GM21825 (cell line): ENCODE data around the gene DIP2C.
"Not testable (repeated sequence)": the region's sequence is repeated elsewhere in the genome, so short reads cannot be mapped to it uniquely, and the experiment has no call there.

Experiments used
- ATAC-seq: cut with Tn5 transposase; IDR thresholded peaks from one replicate; pipeline ENCODE4 v1.9.1; 2021; ENCODE audit warnings: mild to moderate bottlenecking, moderate library complexity; ENCODE audit not compliant: unreplicated experiment

DIP2C gene

DNA sequence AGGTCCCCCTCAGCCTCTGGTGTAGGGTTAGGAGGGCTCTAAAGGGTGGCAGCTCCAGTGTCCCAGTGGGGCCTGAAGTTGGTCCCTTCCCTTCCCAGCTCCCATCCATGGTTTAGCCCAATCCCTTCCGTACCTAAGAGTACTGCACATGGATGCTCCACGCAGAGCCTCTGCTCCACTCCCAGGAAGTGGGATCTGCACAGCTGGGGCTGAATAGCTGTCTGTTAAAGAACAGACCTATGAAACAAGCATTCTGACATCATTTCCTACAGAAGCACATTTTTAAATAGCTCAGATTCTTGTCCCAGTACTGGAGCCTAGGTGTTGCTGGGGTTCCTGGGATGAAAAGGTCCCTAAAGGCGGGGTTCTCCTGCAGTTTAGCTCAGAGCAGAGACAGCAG lies 418.3 kb downstream of the DIP2C start:
- ATAC-seq, result no peak

DNA sequence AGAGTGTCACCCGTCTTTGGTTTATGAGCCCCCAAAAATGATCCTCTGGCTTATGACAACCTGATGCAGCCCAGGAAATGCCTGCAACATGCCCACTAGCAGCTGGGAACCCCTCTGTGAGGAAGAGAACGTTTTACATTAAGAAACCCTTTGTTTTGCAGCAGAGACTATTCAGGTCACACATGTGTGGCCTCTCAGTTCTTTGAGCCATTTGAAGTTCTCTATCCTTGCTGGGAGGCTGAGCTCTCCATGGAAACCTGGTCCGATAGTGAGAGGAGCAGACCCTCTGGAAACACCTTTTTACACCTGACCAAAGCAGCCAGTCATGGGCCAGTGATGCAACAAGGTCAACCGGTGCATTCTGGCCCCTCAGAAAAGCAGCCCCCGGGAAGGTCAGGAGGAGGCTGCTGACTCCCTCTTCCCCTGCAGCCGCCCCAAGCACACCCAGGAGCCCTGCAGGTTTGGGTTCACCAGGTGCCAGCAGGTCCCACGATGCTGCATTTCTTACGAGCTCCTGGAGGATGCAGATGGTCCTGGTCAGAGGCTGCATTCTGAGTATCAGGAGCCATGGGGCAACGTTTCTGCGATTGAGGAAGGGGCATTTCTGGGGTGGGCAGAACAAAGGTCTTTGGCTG lies 419.9 kb downstream of the DIP2C start:
- no peak for ATAC-seq

DNA sequence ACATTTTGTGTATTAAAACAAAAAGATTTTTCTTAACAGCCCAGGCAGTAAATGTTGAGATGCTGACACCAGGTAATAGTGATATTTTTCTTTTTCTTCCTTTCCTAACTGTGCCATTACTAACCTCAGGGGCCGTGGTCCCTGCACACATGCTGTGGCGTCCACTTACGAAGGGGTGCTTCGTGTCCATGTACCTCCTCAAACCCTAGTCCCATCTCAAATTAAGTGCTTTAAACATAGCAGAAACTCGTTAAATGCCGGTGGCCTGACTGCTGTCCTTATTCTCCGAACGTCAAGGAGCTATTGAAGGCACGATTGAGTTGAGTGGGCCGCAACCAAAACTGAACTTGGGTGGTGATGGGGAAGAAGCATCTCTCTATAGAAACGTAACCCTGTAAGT lies 421.8 kb downstream of the DIP2C start:
- ATAC-seq, result no peak

DNA sequence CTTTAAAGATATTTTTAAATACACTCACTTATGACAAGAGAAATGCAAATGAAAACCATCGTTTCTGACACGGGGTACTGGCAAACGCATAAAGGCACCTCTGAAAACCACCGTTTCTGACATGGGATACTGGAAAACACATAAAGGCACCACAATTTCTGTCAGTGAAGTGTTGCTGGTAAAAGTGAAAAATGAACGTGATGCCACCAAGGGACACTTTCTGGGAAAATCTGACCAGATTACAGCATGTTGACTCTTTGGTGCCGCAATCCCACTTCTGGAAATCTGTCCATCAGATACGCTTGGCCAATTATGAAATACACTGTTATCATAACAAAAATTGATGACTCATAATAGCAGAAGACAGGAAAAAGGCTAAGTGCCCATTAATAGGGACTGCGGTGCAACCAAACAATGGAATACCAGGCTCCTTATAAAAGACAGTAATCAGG lies 422.5 kb downstream of the DIP2C start:
- no peak for ATAC-seq

DNA sequence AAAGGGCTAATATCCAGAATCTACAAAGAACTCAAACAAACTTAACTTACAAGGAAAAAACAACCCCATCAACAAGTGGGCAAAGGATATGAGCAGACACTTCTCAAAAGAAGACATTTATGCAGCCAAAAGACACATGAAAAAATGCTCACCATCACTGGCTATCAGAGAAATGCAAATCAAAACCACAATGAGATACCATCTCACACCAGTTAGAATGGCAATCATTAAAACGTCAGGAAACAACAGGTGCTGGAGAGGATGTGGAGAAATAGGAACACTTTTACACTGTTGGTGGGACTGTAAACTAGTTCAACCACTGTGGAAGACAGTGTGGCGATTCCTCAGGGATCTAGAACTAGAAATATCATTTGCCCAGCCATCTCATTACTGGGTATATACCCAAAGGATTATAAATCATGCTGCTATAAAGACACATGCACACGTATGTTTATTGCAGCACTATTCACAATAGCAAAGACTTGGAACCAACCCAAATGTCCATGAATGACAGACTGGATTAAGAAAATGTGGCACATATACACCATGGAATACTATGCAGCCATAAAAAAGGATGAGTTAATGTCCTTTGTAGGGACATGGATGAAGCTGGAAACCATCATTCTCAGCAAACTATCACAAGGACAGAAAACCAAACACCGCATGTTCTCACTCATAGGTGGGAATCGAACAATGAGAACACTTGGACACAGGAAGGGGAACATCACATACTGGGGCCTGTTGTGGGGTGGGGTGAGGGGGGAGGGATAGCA lies 423.5 kb downstream of the DIP2C start:
- ATAC-seq, result not testable (repeated sequence)

DNA sequence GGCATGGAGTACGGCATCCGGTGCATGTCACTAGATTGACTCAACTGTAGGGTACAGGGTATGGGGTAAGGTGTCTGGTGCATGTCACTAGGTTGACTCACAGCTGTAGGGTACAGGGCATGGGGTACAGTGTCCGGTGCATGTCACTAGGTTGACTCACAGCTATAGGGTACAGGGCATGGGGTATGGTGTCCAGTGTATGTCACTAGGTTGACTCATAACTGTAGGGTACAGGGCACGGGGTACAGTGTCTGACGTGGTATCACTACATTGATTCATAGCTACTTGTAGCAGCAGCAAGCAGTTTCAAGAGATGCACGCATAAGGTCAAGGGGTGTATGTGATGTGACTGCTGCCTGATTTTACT lies 424.4 kb downstream of the DIP2C start:
- ATAC-seq, result not testable (repeated sequence)

DNA sequence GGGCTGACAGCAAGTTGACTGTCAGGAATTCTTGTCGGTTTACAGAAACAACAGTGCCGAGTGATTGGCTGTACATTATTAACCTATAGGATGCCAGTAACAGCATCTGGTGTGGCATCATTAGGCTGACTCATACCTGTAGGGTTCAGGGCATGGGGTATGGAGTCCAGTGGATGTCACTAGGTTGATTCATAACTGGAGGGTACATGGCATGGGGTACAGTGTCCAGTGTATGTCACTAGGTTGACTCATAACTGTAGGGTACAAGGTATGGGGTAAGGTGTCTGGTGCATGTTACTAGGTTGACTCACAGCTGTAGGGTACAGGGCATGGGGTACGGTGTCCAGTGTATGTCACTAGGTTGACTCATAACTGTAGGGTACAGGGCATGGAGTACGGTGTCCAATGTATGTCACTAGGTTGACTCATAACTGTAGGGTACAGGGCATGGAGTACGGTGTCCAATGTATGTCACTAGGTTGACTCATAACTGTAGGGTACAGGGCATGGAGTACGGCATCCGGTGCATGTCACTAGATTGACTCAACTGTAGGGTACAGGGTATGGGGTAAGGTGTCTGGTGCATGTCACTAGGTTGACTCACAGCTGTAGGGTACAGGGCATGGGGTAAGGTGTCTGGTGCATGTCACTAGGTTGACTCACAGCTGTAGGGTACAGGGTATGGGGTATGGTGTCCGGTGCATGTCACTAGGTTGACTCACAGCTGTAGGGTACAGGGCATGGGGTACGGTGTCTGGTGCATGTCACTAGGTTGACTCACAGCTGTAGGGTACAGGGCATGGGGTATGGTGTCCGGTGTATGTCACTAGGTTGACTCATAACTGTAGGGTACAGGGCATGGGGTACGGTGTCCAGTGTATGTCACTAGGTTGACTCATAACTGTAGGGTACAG lies 425.1 kb downstream of the DIP2C start:
- not testable (repeated sequence) for ATAC-seq

DNA sequence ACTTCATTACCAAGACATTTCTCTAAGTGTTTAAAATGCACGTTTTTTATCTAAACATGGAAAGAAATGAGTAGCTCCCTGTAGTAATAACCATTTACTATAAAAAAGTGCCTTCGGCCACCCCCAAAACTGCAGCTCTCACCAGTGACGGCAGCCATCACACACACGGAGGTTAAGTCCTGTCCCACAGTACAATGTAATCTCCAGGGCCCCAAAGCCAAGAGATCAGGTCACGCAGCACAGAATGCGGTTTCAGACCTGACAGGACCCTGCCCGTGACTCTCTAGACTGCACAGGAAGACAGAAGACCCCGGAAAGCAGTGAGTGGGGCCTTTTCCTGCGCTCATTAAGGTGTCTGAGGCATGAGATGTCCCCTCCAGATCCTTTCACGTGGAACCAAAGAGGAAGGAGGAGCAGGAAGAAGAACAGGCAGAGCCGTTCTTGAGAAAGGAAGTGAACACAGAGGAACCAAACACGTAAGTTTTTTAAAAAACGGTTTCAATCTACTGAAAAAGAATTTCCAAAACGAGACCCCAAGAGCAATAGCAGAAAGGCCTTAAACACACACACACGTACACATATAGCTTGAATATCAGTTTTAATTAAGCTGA lies 428.5 kb downstream of the DIP2C start:
- no peak for ATAC-seq

DNA sequence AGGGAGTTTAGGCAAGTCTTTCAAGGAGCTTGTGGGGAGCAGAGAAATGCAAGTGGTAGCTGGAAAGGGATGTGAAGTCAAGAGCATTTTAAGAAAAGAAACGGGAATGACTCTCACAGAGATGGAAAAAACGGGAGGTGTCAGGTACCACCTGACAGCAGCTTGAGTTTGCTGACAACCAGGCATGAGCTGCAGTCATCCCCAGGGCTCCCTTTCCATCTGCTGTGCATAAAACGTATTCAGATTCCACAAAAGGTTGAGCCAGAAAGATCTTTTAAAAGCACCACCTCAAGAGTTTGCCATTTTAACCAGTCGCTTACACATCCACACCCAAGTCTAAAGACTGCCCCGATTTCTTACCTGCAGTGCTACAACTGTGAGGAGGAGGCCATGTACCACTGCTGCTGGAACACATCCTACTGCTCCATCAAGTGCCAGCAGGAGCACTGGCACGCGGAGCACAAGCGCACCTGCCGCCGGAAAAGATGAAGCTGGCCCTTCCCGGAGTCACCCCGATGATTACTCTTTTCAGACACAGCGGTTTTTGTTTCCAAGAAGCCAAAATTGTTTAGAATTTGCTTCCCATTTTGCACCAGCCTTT lies 437.4 kb downstream of the DIP2C start:
- no peak for ATAC-seq

DNA sequence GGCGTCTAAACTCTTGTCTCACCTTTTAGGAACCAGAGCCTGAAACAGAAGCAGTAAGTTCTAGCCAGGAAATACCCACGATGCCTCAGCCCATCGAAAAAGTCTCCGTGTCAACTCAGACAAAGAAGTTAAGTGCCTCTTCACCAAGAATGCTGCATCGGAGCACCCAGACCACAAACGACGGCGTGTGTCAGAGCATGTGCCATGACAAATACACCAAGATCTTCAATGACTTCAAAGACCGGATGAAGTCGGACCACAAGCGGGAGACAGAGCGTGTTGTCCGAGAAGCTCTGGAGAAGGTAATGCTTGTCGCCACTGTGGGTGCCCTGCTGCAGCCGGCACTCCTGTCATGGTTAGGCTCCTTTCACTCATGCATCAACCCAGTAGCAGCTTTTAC lies 441.2 kb downstream of the DIP2C start:
- ATAC-seq, result no peak

DNA sequence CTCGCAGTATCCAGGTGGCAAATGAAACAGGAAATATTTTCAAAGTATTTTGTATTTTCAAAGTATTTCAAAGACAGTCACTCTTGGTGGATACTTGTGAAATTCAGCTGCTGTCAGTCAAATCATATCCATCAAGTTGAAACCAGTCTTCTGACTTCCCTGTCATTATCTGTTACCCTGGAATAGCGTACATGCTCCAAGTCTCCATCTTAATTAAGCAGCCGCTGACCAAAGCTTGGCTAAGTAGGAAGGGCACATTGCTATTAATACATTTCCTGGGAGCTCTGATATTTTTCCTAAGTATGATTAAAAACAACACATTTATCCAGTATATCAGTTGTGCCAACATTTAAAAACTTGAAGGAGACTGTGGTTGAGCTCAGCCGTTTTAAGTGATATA lies 442.0 kb downstream of the DIP2C start:
- ATAC-seq, result no peak

DNA sequence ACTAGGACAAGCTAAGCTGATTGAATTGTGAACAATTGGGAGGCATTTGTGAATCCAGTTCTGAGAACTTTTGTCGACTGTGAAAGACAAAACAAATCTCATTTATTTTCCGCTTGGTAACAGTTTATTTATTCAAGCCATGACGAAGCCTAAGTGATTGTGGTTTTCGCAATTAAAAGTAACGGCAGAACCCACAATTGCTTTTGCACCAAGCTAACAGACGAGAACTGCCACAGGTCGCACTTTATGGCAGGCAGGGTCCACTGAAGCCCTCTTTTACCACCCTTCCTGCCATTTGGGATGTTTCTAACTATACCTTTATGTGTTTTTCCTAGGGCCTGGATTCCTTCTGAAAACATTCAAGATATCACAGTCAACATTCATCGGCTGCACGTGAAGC lies 443.0 kb downstream of the DIP2C start:
- no peak for ATAC-seq

DNA sequence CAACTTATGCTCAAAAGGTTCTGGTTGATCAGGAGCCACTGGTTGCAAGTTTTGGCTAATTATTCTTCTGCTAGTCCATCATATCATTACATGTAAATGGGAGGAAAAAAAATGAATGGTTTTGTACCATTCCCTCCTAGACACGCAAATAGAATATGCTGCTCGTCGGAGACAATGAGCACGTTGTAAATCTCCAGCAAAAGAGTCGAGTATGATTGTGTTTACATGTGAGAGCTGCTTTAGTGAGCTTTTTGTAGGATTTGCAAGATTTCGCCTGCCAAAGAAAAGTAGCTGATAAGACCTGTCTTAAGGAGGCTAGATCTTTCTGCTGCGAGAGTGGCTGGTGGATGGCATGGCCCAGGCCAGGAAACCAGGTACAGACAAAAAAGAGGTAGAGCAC lies 445.2 kb downstream of the DIP2C start:
- no peak for ATAC-seq

DNA sequence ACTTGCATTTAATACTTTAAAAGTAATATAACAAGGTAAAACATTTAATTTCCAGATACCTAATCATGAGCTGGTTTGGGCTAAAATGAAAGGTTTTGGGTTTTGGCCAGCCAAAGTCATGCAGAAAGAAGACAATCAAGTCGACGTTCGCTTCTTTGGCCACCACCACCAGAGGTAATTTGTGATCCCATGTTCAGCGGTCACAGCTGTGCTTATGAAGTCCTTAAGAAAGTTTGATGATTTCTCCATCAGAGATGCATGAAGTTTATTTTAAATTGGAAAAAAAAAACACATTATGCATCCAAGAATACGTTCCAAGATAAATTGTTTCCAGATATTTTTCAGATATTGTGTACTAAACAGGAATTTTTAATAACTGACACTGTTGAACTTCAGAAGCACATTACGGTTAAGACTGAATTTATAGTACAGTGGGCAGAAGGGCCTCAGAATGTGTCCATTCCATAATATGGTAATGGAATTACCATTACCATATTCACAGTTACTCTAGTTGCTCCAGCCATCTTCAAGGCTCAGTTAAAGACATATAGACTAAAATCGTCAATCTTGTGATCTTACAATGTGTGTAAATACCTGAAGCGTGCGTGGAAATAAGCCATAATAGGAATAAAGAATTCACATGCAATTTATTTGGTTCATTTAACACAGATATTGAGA lies 447.4 kb downstream of the DIP2C start:
- no peak for ATAC-seq

DNA sequence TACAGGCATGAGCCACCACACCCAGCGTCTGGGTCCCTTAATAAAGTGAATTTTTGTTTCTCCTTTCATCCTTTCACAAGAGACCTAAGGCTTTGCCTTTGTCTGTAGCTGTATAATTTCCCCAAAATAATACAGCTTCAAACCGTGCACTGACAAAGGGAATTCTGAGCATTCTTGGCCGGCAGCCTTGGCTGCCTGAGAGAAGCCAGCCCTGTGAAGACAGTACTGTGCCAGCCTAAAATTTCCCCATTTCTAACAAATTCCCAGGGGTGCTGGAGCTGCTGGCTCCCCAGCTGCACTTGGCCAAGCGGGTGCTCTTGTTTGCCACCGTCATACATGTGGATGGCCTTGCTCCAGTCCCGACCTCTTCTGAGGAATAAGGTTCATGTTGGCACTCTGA lies 448.0 kb downstream of the DIP2C start:
- ATAC-seq, result no peak

DNA sequence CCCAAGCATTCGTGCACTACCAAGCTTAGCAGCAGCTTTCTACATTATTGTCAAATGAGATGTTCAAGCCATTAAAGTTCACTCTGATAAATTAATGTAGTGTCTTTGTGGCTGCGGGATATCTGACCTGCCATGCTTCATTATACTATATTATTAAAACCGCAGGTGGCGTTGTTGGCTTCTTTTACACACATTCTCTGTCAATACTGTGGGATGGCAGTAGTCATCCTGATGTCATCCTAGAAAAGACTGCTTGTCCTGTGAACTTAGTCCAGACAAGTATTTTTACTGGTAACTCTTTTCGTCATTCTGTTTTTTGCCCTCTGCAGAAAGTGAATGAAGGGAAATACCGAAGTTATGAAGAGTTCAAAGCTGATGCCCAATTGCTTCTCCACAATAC lies 450.4 kb downstream of the DIP2C start:
- ATAC-seq, result no peak

DNA sequence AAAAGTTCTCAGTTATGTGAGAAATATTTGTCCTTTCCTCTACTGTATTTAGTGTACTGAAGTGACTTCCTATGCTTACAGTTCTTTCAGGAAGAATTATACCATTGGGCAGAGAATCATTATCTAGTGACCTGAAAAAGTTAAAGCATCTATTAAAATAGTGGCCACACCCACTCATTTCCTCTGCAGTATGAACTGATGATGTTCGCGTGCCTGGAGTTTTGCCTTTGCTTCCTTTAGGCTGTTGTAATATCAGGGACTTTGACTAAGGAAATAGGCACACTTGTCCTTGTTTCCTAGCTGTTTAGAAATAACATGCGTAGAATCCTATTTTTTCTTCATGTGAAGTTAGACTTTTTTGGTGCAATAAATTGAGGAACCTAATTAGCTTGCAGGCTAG lies 453.6 kb downstream of the DIP2C start:
- no peak for ATAC-seq

DNA sequence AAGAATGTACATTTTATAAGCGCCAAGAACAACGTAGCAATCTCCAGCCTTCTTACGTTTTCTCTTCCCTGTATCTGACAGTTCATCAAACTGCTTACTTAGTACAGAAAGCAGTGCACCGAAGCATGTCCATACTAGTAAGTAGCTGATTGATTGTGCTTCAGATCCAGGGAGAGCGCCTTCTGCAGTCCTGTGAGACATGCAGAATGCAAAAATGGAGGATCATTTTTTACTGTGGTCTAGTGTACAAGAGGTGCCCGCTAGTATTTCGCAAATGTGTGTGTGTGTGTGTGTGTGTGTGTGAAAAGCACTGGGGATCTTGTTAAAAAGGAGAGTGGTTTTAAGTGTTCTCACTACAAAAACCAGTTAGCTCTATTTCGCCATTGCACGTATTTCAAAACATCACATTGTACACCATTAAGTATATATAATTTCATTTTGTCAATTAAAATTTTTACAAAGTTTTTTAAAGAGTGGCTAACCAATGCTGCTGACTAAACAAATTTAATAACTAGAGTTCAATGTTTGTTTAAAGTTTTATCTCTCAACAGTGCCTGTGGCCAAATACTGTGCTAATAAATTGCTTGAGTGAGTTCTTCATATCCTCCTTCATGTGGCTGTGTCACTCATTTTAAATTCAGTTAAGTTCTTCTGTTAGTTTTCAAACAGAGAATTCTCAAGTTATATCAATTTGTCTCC lies 454.6 kb downstream of the DIP2C start:
- ATAC-seq, result no peak

DNA sequence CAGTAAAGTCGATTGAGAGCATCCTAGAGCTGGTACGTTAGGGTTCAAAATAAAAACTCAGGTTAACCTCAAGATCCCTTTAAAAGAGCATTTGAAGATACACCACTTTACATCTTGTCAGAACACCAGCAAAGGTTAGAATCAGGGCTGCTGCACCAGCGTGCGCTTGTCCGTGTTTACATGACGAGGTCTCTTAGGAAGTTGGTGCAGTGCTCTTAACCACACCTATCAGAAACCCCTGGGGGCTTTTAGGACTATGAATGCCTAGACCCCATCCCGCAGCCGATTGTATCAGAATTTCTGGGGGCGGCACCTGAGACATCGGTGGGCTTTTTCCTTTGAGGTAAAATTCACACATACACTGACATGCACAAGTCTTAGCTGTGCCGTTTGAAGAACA lies 456.6 kb downstream of the DIP2C start:
- ATAC-seq, result no peak

DNA sequence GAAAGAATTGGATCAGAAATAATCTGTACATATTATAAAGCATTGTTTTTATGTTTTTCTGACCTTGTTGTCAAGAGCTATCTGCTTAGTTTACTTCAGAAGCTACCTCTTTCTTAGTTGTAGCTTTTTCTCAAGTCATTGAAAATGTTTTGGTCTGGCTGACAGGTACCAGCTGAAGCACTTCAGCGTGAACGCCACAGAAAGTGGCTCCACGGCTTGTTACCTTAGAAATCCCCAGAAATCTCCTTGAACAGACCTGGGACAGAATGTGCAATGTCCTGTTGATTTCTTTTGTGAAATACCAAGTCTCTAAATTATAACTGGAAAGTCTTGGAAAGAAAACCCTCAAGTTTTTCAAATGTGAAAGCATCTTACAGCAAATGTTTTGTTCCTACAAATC lies 457.4 kb downstream of the DIP2C start:
- ATAC-seq, result no peak
